IMR-90 (cell line): ENCODE measurements around the gene WRAP53. TPM values are rescaled to one million over a fixed set of nuclear protein-coding genes. Genes with fewer than 3 reads are reported as not detected.

Experiments used
- ATAC-seq: fragments of 200-7000 bp; cut with Tn5 transposase; 2 replicates; pipeline ENCODE4 v1.9.1; 2020; ENCODE audit warnings: low read depth, mild to moderate bottlenecking, moderate library complexity
- BruUV-seq: library from RNA; stranded (reverse); fragments of 400-500 nt; replicated peaks from 2 replicates; lab custom pipeline; 2021; lab: Mats Ljungman, UMichigan
- CTCF ChIA-PET: fragments of 300-600 bp; formaldehyde crosslinking; extraction: SDS; loops from one replicate; lab custom pipeline; 2021; ENCODE audit warnings: antibody characterized with exemption; lab: Yijun Ruan, JAX
- POLR2A ChIA-PET: fragments of 300-600 bp; sonication (Branson Sonifier 250); formaldehyde crosslinking; loops from one replicate; lab custom pipeline; 2022; ENCODE audit warnings: antibody characterized with exemption; ENCODE audit not compliant: unreplicated experiment; lab: Charles Lee
- DNase-seq: peaks from one replicate; pipeline ENCODE4 v3.0.0; 2013
- H2AFZ ChIP-seq: replicated peaks from 2 replicates; pipeline ENCODE3; 2013; ENCODE audit warnings: low read length, mild to moderate bottlenecking; ENCODE audit not compliant: poor library complexity
- H2AK5ac ChIP-seq: 2 replicates; pipeline ENCODE4 v1.6.1; 2013; ENCODE audit warnings: low read depth, low read length, inconsistent platforms
- H2AK9ac ChIP-seq: replicated peaks from 2 replicates; pipeline ENCODE3; 2013; ENCODE audit warnings: mild to moderate bottlenecking, low read depth, low read length, moderate library complexity; ENCODE audit not compliant: poor library complexity
- H2BK120ac ChIP-seq: 2 replicates; pipeline ENCODE4 v1.6.1; 2013; ENCODE audit warnings: low read depth, low read length, inconsistent platforms
- H2BK15ac ChIP-seq: 3 replicates; pipeline ENCODE4 v1.6.1; 2013; ENCODE audit warnings: low read depth, low read length, inconsistent platforms
- H2BK20ac ChIP-seq: 2 replicates; pipeline ENCODE4 v1.6.1; 2013; ENCODE audit warnings: low read depth, mild to moderate bottlenecking, inconsistent platforms, low read length, moderate library complexity
- H2BK5ac ChIP-seq: 2 replicates; pipeline ENCODE4 v1.6.1; 2013; ENCODE audit warnings: mild to moderate bottlenecking, low read depth, low read length, inconsistent platforms; ENCODE audit not compliant: poor library complexity, severe bottlenecking
- H3K14ac ChIP-seq: replicated peaks from 2 replicates; pipeline ENCODE4 v1.6.1; 2013; ENCODE audit warnings: low read depth, low read length, inconsistent platforms
- H3K18ac ChIP-seq: 2 replicates; pipeline ENCODE4 v1.6.1; 2013; ENCODE audit warnings: low read depth, low read length, control low read depth
- H3K23ac ChIP-seq: 2 replicates; pipeline ENCODE4 v1.6.1; 2013; ENCODE audit warnings: low read depth, low read length, inconsistent platforms
- H3K27ac ChIP-seq: 2 replicates; pipeline ENCODE4 v1.5.1; 2013; ENCODE audit warnings: mild to moderate bottlenecking, control low read depth, low read length; ENCODE audit not compliant: insufficient read depth
- H3K27me3 ChIP-seq: 2 replicates; pipeline ENCODE4 v1.6.1; 2013; ENCODE audit warnings: low read length; ENCODE audit not compliant: control insufficient read depth, insufficient read depth
- H3K36me3 ChIP-seq: 2 replicates; pipeline ENCODE4 v1.6.1; 2013; ENCODE audit warnings: low read length, mixed read lengths; ENCODE audit not compliant: control insufficient read depth, insufficient read depth
- H3K4ac ChIP-seq: 2 replicates; pipeline ENCODE4 v1.6.1; 2013; ENCODE audit warnings: low read depth, low read length, inconsistent platforms
- H3K4me1 ChIP-seq: 2 replicates; pipeline ENCODE4 v1.6.1; 2013; ENCODE audit warnings: low read length, mixed read lengths; ENCODE audit not compliant: control insufficient read depth, insufficient read depth
- H3K4me2 ChIP-seq: 2 replicates; pipeline ENCODE4 v1.6.1; 2013; ENCODE audit warnings: low read depth, mild to moderate bottlenecking, control low read depth, low read length, moderate library complexity
- H3K4me3 ChIP-seq: 2 replicates; pipeline ENCODE4 v1.5.1; 2013; ENCODE audit warnings: low read depth, mild to moderate bottlenecking, control low read depth, low read length, moderate library complexity; ENCODE audit not compliant: insufficient read depth
- H3K56ac ChIP-seq: 2 replicates; pipeline ENCODE4 v1.6.1; 2013; ENCODE audit warnings: low read length, inconsistent platforms; ENCODE audit not compliant: insufficient read depth; ENCODE audit errors: extremely low read depth
- H3K79me1 ChIP-seq, 2 experiments: 2 replicates each; pipeline ENCODE4 v1.6.1; 2013; ENCODE audit warnings: low read length in 2 of 2, inconsistent platforms in 1 of 2, low read depth in 1 of 2
- H3K9ac ChIP-seq: 2 replicates; pipeline ENCODE4 v1.6.1; 2013; ENCODE audit warnings: low read depth, low read length, control low read depth
- H3K9me1 ChIP-seq: 2 replicates; pipeline ENCODE4 v1.6.1; 2013; ENCODE audit warnings: low read length, inconsistent platforms; ENCODE audit not compliant: insufficient read depth
- H3K9me3 ChIP-seq: 2 replicates; pipeline ENCODE4 v1.6.1; 2013; ENCODE audit warnings: low read length; ENCODE audit not compliant: control insufficient read depth, insufficient read depth
- H4K20me1 ChIP-seq: 2 replicates; pipeline ENCODE4 v1.6.1; 2013; ENCODE audit warnings: low read length, inconsistent platforms; ENCODE audit not compliant: insufficient read depth
- H4K5ac ChIP-seq: 2 replicates; pipeline ENCODE4 v1.6.1; 2013; ENCODE audit warnings: mild to moderate bottlenecking, low read depth, low read length, control low read depth
- H4K8ac ChIP-seq, 2 experiments: 2 replicates each; pipeline ENCODE4 v1.6.1; 2013; ENCODE audit warnings: low read depth in 2 of 2, low read length in 2 of 2, control low read depth in 1 of 2, inconsistent platforms in 1 of 2
- H4K91ac ChIP-seq: 2 replicates; pipeline ENCODE4 v1.6.1; 2013; ENCODE audit warnings: low read depth, low read length, inconsistent platforms; ENCODE audit not compliant: insufficient read depth
- BHLHE40 ChIP-seq: fragments of 150-350 bp; IDR thresholded peaks from 2 replicates; pipeline ENCODE4 v1.6.1; 2016; ENCODE audit warnings: mild to moderate bottlenecking, low read depth, low read length
- CEBPB ChIP-seq: IDR thresholded peaks from 2 replicates; pipeline ENCODE4 v1.6.1; 2012; ENCODE audit warnings: low read depth, low read length, improper control_type of control experiment
- CHD1 ChIP-seq: IDR thresholded peaks from 2 replicates; pipeline ENCODE4 v1.6.1; 2012; ENCODE audit warnings: low read depth, low read length, improper control_type of control experiment
- CTCF ChIP-seq: conservative IDR thresholded peaks from 2 replicates; pipeline ENCODE4 v1.5.1; 2012; ENCODE audit warnings: mild to moderate bottlenecking, low read depth, low read length, improper control_type of control experiment
- ELK1 ChIP-seq: fragments of 150-350 bp; IDR thresholded peaks from 2 replicates; pipeline ENCODE4 v1.6.1; 2016; ENCODE audit warnings: low read depth, mild to moderate bottlenecking, low read length, moderate library complexity, borderline replicate concordance
- FOS ChIP-seq: fragments of 150-350 bp; IDR thresholded peaks from 2 replicates; pipeline ENCODE4 v1.6.1; 2016; ENCODE audit warnings: low read depth, low read length
- MAFK ChIP-seq: IDR thresholded peaks from 2 replicates; pipeline ENCODE4 v1.6.1; 2012; ENCODE audit warnings: low read depth, low read length, improper control_type of control experiment
- MXI1 ChIP-seq: IDR thresholded peaks from 2 replicates; pipeline ENCODE4 v1.6.1; 2012; ENCODE audit warnings: low read depth, mild to moderate bottlenecking, low read length, moderate library complexity, borderline replicate concordance
- NFE2L2 ChIP-seq: fragments of 150-350 bp; IDR thresholded peaks from 2 replicates; pipeline ENCODE4 v1.6.1; 2016; ENCODE audit warnings: low read depth, mild to moderate bottlenecking, low read length
- RAD21 ChIP-seq: IDR thresholded peaks from 2 replicates; pipeline ENCODE4 v1.6.1; 2012; ENCODE audit warnings: low read length, improper control_type of control experiment
- RCOR1 ChIP-seq: IDR thresholded peaks from 2 replicates; pipeline ENCODE4 v1.6.1; 2012; ENCODE audit warnings: mild to moderate bottlenecking, low read length, improper control_type of control experiment; ENCODE audit not compliant: insufficient replicate concordance
- RFX5 ChIP-seq: IDR thresholded peaks from 2 replicates; pipeline ENCODE4 v1.8.0; 2012; ENCODE audit warnings: low read depth, mild to moderate bottlenecking, low read length, moderate library complexity
- SMC3 ChIP-seq: fragments of 150-350 bp; IDR thresholded peaks from 2 replicates; pipeline ENCODE4 v1.6.1; 2016; ENCODE audit warnings: low read depth, mild to moderate bottlenecking, antibody characterized with exemption, low read length, moderate library complexity
- USF2 ChIP-seq: fragments of 150-350 bp; IDR thresholded peaks from 2 replicates; pipeline ENCODE4 v1.6.1; 2017; ENCODE audit warnings: mild to moderate bottlenecking, antibody characterized with exemption, low read length, low read depth
- WGBS, 2 experiments: methylation state at CpG; one replicate each; pipeline versions ENCODE4 v1.1.5 to v1.1.7; 2013; ENCODE audit warnings: missing lambda C conversion rate in 2 of 2; ENCODE audit not compliant: insufficient read length in 1 of 2; ENCODE audit errors: extremely low coverage in 2 of 2; 5-methylcytosine and 5-hydroxymethylcytosine counted together
- dilution Hi-C: fragments of 300-500 bp; cut with HindIII; formaldehyde crosslinking; loops from one replicate; pipeline ENCODE4 v1.14.3; 2018; ENCODE audit warnings: low sequenced_read_pairs; ENCODE audit not compliant: unreplicated experiment
- in situ Hi-C: fragments of 300-500 bp; cut with MboI; formaldehyde crosslinking; loops from 3 replicates; pipeline ENCODE4 v1.14.3; 2019; ENCODE audit warnings: low sequenced_read_pairs, inconsistent platforms, mixed read lengths
- intact Hi-C: fragments of 100-400 bp; cut with micrococcal nuclease; formaldehyde crosslinking; loops from 2 replicates; pipeline ENCODE4 v1.10.0; 2022
- polyA plus RNA-seq, 3 experiments: library from polyadenylated mRNA; depleted of rRNA; stranded (reverse); fragments of >200 nt; gene quantifications; 2 replicates each; pipeline ENCODE4 v1.2.3, GENCODE V29; 2012; ENCODE audit warnings: low replicate concordance in 1 of 3
- total RNA-seq: library from RNA; depleted of rRNA; stranded (reverse); fragments of >200 nt; gene quantifications from 2 replicates; pipeline ENCODE4 v1.2.3, GENCODE V29; 2012

WRAP53 gene
- total and polyA plus RNA-seq, 2 of the 4 experiments (the other 2 are of a cell fraction) = 6.6 to 9.5 TPM

GRCh38 chr17:7706631-7707354 lies 18.5 kb downstream of the WRAP53 start:
- no peak overlapping the region for H4K8ac ChIP-seq
- H3K4me1 ChIP-seq = peaks cover 3% of the 10 kb centered on the region; the same call in 1 of the 2 replicates
- no peak overlapping the region for H3K18ac ChIP-seq
- no peaks in the 10 kb centered on the region for H3K9me1 ChIP-seq
- dilution Hi-C loops = no loop called here
- CTCF ChIA-PET = interaction anchor here (1.0 kb wide), 1 partner anchor 74 kb away, joined by 3 read pairs; no protein-coding TSS in a partner anchor
- intact Hi-C loops = no loop called here
- H2BK20ac ChIP-seq = no peak overlapping the region
- no peak overlapping the region for H2AFZ ChIP-seq
- H4K20me1 ChIP-seq = no peaks in the 10 kb centered on the region
- H4K91ac ChIP-seq = no peak overlapping the region
- DNase-seq (no peak), ATAC-seq (no peak)
- no peak overlapping the region for H3K14ac ChIP-seq
- H2AK9ac ChIP-seq = no peak overlapping the region
- H3K4me2 ChIP-seq = no peak overlapping the region
- H2BK15ac ChIP-seq = no peak overlapping the region
- no peaks in the 10 kb centered on the region for H3K79me1 ChIP-seq
- H4K5ac ChIP-seq = no peak overlapping the region
- H3K56ac ChIP-seq = no peak overlapping the region
- no peak overlapping the region for H3K27ac ChIP-seq
- in situ Hi-C loops = no loop called here
- no CpG with 5 or more reads among the region's 3 CpGs for WGBS, 2 experiments
- no peak overlapping the region for H3K4ac ChIP-seq
- no peak overlapping the region for H2AK5ac ChIP-seq
- TF ChIP-seq RCOR1 = no peak
- no peak for TF ChIP-seq ELK1
- TF ChIP-seq CHD1 = no peak
- no peak for TF ChIP-seq CEBPB
- TF ChIP-seq CTCF = no peak
- no peak for TF ChIP-seq USF2
- no peak for TF ChIP-seq FOS
- no peak for TF ChIP-seq MAFK
- TF ChIP-seq SMC3 = no peak
- no peak for TF ChIP-seq RAD21
- TF ChIP-seq BHLHE40 = no peak
- no peak for TF ChIP-seq NFE2L2
- no peak for TF ChIP-seq RFX5
- no peak for TF ChIP-seq MXI1
- no peak overlapping the region for H3K23ac ChIP-seq
- H3K36me3 ChIP-seq = peaks cover 2% of the 10 kb centered on the region; the same call in 1 of the 2 replicates
- POLR2A ChIA-PET = no interaction called here
- no peak overlapping the region for H3K4me3 ChIP-seq
- no TSS peak for BruUV-seq
- H2BK5ac ChIP-seq = no peak overlapping the region
- no peak overlapping the region for H3K9ac ChIP-seq
- no peak overlapping the region for H2BK120ac ChIP-seq
- no peaks in the 10 kb centered on the region for H3K9me3 ChIP-seq
- peaks cover 52% of the 10 kb centered on the region for H3K27me3 ChIP-seq
